ENCODE measurements around the gene PTPRQ.
"Not testable (repeated sequence)": the region's sequence is repeated elsewhere in the genome, so short reads cannot be mapped to it uniquely, and the experiment has no call there.

The PTPRQ gene

DNA sequence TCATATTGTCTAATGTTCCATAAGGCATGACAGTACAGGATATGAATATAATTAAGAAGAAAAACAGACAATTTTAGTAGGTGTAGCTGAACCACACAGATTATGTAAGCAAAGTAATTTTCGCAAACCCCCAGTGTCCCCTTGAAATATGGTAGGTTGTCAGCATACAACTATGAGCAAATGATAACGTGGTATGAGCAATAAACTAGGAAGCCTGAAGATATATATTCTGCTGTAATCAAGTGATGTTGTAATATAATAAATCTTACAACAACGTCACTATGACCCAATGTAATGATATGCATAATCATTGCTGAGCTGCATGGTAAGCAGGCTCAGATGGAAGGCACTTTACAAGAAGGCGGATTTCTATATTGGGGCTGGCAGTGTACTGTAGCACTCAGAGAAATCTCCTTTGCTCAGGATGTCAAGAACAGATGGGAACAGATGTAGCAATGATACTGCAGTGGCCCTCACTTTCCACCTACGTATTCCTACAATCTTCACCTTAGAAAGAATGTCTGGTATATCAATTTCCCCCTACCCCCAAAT is 215.6 kb downstream of the PTPRQ start:
- no peak for DNase-seq

DNA sequence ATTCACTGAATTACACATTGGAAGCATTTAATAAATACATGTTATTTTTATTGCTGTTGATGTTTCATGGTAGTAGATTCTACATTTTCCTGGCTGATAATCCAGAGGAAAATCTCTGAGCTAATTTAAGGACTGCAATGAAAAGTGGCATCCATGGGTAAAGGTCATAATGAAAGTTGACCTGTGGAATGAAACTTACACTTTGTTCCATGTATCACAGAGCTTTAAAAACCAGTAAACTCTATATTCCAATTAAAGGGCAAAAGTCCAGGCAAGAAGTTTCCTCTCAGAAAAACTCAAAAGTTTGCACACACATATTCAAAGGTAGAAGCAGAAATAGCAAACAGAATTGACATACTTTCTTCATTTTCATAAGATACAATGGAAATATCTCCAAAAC is 218.6 kb downstream of the PTPRQ start:
- DNase-seq: no peak

DNA sequence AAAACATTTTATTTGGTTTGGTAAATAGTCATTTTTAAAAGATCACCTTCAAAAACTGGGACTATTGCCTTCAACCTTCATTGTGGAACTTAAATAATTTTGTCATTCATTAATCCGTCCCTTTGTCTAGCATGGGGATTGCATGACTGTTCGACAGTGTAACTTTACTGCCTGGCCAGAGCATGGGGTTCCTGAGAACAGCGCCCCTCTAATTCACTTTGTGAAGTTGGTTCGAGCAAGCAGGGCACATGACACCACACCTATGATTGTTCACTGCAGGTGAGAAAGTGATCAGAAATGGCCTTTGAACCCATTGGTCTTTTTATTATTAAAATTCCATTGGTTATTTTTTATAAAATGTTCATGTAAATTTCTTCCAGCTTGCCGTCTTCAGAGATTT is 226.2 kb downstream of the PTPRQ start:
- DNase-seq: no peak

DNA sequence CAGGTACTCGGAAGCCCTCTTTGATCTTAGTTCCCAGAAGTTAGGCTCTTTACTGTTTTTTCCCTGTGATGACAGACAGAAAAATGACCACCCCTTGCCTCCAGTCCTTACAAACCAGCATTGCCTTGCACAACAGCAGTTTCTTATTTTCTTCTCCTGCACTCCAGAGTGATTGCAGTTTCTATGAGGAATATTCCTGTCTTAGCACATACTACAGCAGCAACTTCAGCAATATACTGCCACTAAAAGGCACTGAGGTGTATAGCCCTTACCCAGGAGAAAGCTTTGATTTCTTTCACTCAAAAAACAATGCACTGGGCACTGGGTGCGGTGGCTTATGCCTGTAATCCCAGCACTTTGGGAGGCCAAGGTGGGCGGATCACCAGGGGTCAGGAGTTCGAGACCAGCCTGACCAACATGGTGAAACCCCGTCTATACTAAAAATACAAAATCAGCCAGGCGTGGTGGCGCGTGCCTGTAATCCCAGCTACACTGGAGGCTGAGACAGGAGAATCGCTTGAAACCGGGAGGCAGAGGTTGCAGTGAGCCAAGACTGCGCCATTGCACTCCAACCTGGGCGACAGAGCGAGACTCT is 232.1 kb downstream of the PTPRQ start:
- not testable (repeated sequence) for DNase-seq

DNA sequence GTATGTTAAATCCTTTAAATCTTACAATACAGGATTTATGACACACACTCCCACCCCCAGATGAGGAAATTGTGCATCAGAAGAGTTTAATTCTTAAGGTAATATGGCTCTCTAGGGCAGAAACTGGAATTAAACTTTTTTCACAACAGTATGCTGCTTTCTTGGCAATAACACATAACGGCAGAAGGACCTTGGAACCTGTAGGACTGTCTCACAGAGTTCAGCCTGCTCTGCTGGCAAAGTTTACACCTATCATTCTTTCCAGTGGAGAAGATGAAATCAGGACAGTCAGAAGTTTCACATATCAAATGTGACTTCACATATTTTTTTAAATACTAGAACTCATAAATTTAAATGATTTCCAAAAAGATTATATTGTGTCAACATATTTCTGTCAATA is 232.8 kb downstream of the PTPRQ start:
- DNase-seq: no peak

DNA sequence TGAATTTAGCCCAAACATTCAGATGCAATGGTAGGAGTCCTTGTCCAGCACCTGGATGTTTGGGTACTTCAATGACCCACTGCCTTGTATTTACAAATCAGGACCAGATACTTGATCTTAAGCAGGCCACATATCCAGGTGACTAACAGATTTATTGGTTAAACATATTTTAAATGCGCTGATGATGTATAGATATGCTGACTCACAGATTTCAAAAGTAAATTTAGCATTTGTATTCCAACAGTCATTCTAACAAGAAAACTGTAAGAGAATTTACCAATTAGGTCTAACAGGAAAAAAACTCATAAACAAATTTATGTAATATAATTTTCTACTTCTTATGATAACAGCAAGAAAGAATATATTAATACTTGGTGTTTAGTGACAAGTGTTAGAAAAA is 234.0 kb downstream of the PTPRQ start:
- no peak for DNase-seq

DNA sequence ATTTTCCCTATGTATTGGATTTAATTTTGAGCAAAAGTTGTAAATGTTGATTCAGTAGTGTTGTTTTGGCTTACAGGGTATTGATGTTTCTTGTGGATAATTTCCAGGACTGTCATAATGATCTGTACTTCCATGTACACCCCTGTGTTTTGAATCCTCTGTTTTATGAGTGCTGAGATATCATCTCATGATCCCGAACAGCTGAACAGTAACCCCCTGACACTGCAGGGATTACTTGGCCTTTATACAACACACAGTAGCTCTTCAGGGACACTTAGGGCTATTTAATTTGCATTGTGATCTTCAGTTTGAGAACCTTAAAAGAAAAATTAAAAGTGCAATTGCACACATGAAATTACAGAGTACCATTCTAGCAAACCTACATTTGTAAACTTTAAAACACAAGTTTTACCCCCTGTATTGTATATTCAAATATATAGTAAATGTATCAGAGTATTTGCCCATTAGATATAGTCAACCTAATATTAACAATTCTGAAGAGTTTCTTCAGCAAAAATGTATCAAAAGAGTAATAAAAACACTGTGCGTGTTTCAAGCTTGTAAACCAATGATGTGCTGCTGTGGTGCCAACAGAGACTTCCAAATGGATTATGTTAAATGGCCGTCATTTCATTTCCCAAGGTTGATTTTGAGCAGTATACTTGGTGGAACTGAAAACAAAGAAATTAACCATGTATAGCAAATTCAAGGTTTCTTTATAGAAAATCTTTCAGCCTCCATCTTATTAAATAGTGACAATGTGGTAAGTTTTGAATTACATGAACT is 235.5 kb downstream of the PTPRQ start:
- DNase-seq: no peak

DNA sequence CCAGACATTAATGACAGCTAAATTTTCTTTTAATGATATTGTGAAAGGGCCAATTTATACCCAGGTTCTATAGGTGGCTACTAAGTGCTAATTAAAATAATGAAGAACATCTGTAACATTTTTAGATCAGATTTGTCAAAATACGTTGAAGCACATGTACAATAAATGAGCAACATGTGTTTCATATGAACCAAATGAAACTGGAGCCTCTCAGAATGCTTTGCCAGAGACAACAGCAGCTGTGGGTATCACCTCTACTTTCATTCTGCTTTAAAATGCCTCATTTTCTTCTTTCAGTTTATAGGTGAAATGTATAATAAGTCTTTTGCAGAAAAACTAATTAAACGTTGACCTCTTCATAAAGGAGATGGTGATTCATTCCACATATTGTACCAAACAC is 237.3 kb downstream of the PTPRQ start:
- no peak for DNase-seq

- DNase-seq: no peak
Observed at GRCh38 chr12:80681786-80682185, 237.8 kb downstream of the PTPRQ start.

- DNase-seq: no peak
Observed at GRCh38 chr12:80684077-80684495, 240.1 kb downstream of the PTPRQ start.

- DNase-seq: no peak
Observed at GRCh38 chr12:80690090-80690489, 246.1 kb downstream of the PTPRQ start.

GRCh38 chr12:80690513-80690912 is 246.5 kb downstream of the PTPRQ start:
- DNase-seq: no peak

DNA sequence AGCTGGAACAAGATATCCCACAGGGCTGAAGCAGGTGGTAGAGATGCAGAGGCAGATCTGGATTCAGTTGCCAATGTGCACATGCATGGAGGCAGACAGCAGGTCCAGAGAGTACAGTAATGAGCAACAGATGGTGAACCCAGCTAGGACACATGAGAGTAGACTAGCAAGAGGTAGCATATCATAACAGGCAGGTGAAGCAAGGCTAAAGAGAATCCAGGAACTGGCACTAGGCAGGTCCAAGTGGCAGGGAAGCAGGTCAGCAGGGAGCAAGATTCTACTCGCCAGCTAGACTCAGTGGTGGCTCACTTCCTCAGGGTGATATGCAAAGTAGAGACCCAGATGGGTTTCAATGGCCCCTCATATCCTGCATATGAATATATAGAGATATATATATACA is 248.1 kb downstream of the PTPRQ start:
- DNase-seq: no peak

- DNase-seq: no peak
Observed at GRCh38 chr12:80697270-80697887, 253.3 kb downstream of the PTPRQ start.

DNA sequence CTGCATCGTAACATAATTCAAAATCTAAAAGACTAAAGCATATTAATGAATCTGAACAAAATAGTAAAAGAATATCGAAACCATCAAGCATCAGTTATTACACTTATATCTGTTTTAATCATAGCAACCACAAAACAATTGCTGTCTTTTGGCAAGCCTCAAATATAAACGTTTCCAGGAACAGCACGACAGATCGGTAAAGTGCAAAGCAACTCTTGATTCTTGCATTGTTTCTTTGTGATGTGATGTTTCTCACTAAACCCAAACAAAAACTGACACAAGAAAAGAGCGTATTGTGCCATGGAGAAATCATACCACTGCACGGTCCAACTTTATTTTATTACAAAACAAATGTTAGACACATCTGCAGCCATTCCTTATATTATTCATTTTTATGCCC is 254.2 kb downstream of the PTPRQ start:
- DNase-seq: no peak

DNA sequence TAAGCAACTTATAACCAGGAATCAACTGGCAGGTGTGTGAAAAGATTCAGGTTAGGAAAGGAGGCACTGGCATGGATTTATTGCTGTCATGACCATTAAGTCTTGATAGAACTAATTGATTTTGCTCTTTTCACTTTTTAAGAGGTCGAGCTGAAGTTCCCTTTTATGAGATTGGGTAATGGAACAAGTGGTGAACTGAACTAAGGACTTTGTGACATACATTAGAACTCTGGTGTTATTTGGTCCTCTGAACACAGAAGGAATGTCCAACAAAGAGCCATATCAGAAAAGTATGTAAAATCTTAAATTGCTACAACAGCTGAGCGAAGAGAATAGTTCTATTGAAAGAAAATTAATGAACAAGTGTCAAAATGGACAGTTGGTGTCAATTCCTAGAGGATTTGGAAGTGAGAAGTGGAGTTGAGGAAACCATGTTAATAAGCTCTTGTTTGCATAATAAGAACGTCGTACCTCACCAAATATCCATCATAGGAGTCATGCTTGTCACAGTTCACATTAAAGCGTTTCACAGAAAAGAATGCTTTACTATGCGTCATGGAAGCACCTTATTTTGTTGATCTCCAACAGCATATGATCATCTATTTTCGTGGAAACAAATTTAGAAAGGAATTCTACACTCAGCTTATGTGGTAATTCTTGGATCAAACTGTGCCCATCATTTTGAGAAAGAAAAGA is 255.0 kb downstream of the PTPRQ start:
- DNase-seq: no peak

GRCh38 chr12:80700327-80700726 is 256.3 kb downstream of the PTPRQ start:
- DNase-seq: no peak

DNA sequence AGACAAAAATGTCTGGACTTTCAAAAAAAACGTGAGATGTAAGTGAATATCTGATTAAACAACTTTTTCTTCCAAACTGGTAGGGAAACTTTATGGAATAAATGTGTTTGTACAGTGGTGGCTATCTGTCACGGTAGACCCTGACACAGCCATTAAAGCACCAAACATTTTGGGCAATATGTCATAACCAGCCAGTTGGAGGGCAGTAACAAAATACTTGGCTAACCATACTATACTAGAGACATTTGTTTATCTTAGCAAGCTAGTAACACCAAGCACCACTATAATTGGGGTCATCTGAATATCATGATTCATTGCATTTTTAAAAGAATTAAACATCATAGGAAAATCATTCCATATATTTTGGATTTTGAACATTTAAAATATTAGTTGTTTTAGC is 257.4 kb downstream of the PTPRQ start:
- no peak for DNase-seq

DNA sequence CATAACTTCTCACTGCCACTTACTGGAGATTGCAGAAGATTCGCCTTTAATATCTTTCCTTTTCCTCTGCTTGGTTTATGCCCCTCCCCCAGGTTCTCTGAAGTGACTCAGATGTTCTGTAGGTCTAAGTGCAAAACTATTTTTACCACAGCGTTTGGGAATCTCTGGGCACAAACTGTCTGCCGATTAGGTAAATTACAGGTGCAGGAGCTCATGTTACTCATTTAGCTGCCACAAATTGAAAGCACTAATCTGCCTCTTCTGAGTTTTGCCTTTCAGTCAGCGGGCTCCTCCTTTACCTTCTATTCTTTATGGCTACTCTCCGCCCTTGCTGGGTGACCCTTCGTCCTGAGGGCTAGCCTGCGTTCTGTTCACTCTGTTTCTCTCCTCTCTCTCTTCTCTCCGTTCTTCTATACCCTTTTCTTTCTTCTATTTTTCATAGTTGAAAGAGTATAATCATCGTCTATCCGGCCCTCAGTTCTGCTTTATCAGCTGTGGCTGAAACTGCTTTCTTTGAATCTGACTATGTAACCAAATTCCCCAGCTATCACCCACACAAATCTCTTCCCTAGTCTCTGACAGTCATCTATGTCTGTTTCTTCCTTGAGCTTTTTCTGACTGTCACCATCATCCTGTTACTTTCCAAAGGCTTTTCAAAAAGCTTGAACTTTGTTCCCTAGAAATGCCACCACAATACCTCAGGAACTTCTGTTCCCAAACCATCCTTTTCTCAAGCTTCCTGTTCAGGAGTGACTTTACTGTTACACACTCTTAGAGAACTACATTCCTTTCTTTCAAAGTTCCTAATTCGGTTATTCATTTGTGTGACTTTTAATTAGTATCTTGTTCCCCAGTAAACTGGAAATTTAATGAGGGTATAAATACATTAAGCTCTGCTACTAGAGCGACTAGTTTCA is 259.1 kb downstream of the PTPRQ start:
- no peak for DNase-seq

GRCh38 chr12:80704420-80704819 is 260.4 kb downstream of the PTPRQ start:
- no peak for DNase-seq

DNA sequence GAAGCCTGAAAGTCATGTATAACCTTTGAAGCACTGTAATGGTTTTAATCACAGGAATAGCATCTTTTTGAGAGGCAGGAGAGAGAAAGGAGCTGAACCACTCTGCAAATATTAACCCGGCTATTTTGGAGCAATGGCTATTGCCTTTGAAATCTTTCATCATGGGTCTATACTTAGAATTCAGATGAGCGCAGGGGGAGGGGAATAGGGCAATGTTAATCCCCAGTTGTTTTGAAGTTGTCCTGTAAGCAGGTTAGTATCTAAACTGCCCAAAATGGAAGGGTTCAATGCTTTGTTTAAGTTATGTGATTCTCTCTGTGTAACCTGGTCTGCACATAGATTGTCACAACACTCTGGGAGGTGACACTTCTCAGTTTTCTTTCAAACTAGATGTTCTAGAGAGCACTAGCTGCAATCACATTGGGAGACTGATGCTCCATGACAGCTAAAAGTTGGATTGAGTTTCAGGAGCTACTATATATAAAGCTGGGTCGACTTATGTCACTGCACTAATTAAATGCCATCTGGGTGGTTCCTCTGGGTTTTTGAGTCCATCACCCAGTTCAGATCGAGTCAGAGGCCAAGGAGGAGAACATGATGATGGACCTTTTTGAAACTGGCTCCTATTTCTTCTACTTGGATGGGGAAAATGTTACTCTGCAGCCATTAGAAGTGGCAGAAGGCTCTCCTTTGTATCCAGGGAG is 263.2 kb downstream of the PTPRQ start, which contains the start of gene MYF6:
Gene MYF6 (plus strand): TSS at position 509 of the 704 bp plus-strand sequence. CDS start 86 bp downstream, at position 595.
- no peak for DNase-seq

Measured in CD4-positive, alpha-beta T cell treated with Interleukin-17A for 4 hours (primary cell).